GM23338 (cell line): ENCODE measurements around the gene FRMD4A. TPM values are rescaled to one million over a fixed set of nuclear protein-coding genes. Genes with fewer than 3 reads are reported as not detected.

Experiments used
- ATAC-seq: fragments of 200-7000 bp; cut with Tn5 transposase; 3 replicates; pipeline ENCODE4 v1.9.1; 2020
- DNase-seq: peaks from one replicate; pipeline ENCODE4 v3.0.0-alpha.2; 2015; ENCODE audit warnings: low spot score
- H2AFZ ChIP-seq: fragments of 200-600 bp; sonication (generic); 2 replicates; pipeline ENCODE4 v1.8.0; 2016; ENCODE audit warnings: antibody characterized with exemption, mild to moderate bottlenecking, moderate library complexity
- H3F3A ChIP-seq: fragments of 200-600 bp; sonication (generic); replicated peaks from 2 replicates; pipeline ENCODE4 v1.8.0; 2017; ENCODE audit warnings: antibody characterized with exemption, mixed run types, low read depth
- H3K27ac ChIP-seq: fragments of 200-600 bp; sonication (generic); 2 replicates; pipeline ENCODE4 v1.6.1; 2016; ENCODE audit warnings: low read depth
- H3K27me3 ChIP-seq: fragments of 200-600 bp; sonication (generic); 2 replicates; pipeline ENCODE4 v1.8.0; 2016; ENCODE audit warnings: mild to moderate bottlenecking, mixed run types, moderate library complexity; ENCODE audit not compliant: insufficient read depth
- H3K36me3 ChIP-seq: fragments of 200-600 bp; sonication (generic); 2 replicates; pipeline ENCODE4 v1.8.0; 2016; ENCODE audit warnings: mild to moderate bottlenecking; ENCODE audit not compliant: insufficient read depth
- H3K4me1 ChIP-seq: fragments of 200-600 bp; sonication (generic); 2 replicates; pipeline ENCODE4 v1.8.0; 2016; ENCODE audit warnings: mild to moderate bottlenecking, moderate library complexity; ENCODE audit not compliant: insufficient read depth
- H3K4me2 ChIP-seq: fragments of 200-600 bp; sonication (generic); 2 replicates; pipeline ENCODE4 v1.7.1; 2017; ENCODE audit warnings: mixed run types
- H3K4me3 ChIP-seq: fragments of 200-600 bp; sonication (generic); 2 replicates; pipeline ENCODE4 v1.6.1; 2016; ENCODE audit warnings: mixed run types
- H3K79me2 ChIP-seq: fragments of 200-600 bp; sonication (generic); replicated peaks from 2 replicates; pipeline ENCODE4 v1.8.0; 2017; ENCODE audit warnings: mild to moderate bottlenecking; ENCODE audit not compliant: insufficient read depth
- H3K9me2 ChIP-seq: fragments of 200-600 bp; sonication (generic); 2 replicates; pipeline ENCODE4 v1.8.0; 2017; ENCODE audit not compliant: insufficient read depth
- H4K20me1 ChIP-seq: fragments of 200-600 bp; sonication (generic); replicated peaks from 2 replicates; pipeline ENCODE4 v1.8.0; 2017; ENCODE audit warnings: mild to moderate bottlenecking; ENCODE audit not compliant: insufficient read depth
- H3K27ac Mint-ChIP-seq: 2 replicates; pipeline ENCODE4 v1.8.0; 2020; ENCODE audit warnings: inconsistent platforms, mild to moderate bottlenecking, moderate library complexity, mixed read lengths
- H3K27me3 Mint-ChIP-seq: 3 replicates; pipeline ENCODE4 v1.8.0; 2022; ENCODE audit warnings: low read depth, mild to moderate bottlenecking, moderate library complexity, mixed read lengths, inconsistent platforms; ENCODE audit not compliant: insufficient read depth, poor library complexity
- H3K36me3 Mint-ChIP-seq: 3 replicates; pipeline ENCODE4 v1.8.0; 2021; ENCODE audit warnings: low read depth, mild to moderate bottlenecking, inconsistent platforms, moderate library complexity, mixed read lengths
- H3K4me1 Mint-ChIP-seq: 3 replicates; pipeline ENCODE4 v1.8.0; 2020; ENCODE audit warnings: mild to moderate bottlenecking, inconsistent platforms, mixed read lengths
- H3K4me3 Mint-ChIP-seq: 3 replicates; pipeline ENCODE4 v1.8.0; 2021; ENCODE audit warnings: moderate library complexity, mild to moderate bottlenecking, inconsistent platforms, mixed read lengths
- H3K9me3 Mint-ChIP-seq: 3 replicates; pipeline ENCODE4 v1.8.0; 2020; ENCODE audit warnings: moderate library complexity, mild to moderate bottlenecking, inconsistent platforms, mixed read lengths
- CREB1 ChIP-seq: fragments of 250-450 bp; sonication (Bioruptor Pico); IDR thresholded peaks from 2 replicates; pipeline ENCODE4 v1.5.0; 2020; ENCODE audit warnings: low read depth, mild to moderate bottlenecking, moderate library complexity
- CTCF ChIP-seq, 2 experiments: fragments of 200-600 bp in 1 of 2; sonication (generic) in 1 of 2; conservative IDR thresholded peaks; 2 replicates each; pipeline versions ENCODE4 v1.5.1 to v1.6.1; 2016 to 2017; ENCODE audit warnings: antibody characterized with exemption in 2 of 2, low read depth in 2 of 2, mild to moderate bottlenecking in 2 of 2, moderate library complexity in 1 of 2
- EZH2 ChIP-seq: fragments of 200-600 bp; sonication (generic); IDR thresholded peaks from one replicate; pipeline ENCODE4 v1.8.0; 2017; ENCODE audit warnings: antibody characterized with exemption, mild to moderate bottlenecking, low read depth; ENCODE audit not compliant: unreplicated experiment
- JUNB ChIP-seq: IDR thresholded peaks from one replicate; pipeline ENCODE4 v1.6.1; 2016; ENCODE audit warnings: antibody characterized with exemption; ENCODE audit not compliant: unreplicated experiment
- NANOG ChIP-seq: IDR thresholded peaks from 2 replicates; pipeline ENCODE4 v1.6.1; 2016; ENCODE audit warnings: antibody characterized with exemption, borderline replicate concordance
- POLR2AphosphoS5 ChIP-seq: IDR thresholded peaks from 2 replicates; pipeline ENCODE4 v1.6.1; 2016; ENCODE audit warnings: antibody characterized with exemption, low read depth
- REST ChIP-seq: IDR thresholded peaks from one replicate; pipeline ENCODE4 v1.6.1; 2018; ENCODE audit warnings: antibody characterized with exemption; ENCODE audit not compliant: unreplicated experiment
- STAT1 ChIP-seq: IDR thresholded peaks from one replicate; pipeline ENCODE4 v1.6.1; 2016; ENCODE audit warnings: antibody characterized with exemption; ENCODE audit not compliant: unreplicated experiment
- ZNF114 ChIP-seq: fragments of 250-450 bp; sonication (Bioruptor Pico); IDR thresholded peaks from 2 replicates; pipeline ENCODE4 v1.5.0; 2020; ENCODE audit warnings: mild to moderate bottlenecking, moderate library complexity
- ZNF331 ChIP-seq: fragments of 250-450 bp; sonication (Bioruptor Pico); IDR thresholded peaks from 2 replicates; pipeline ENCODE4 v1.5.0; 2020; ENCODE audit warnings: low read depth, mild to moderate bottlenecking, moderate library complexity
- polyA plus RNA-seq: library from polyadenylated mRNA; unstranded; fragments of >200 nt; fragmentation: Nextera tagmentation; extraction: Ambion mirVana; gene quantifications from 2 replicates; pipeline ENCODE4 v1.2.1, GENCODE V29; 2016
- total RNA-seq: library from RNA; depleted of rRNA; stranded (reverse); fragments of >200 nt; shearing (Covaris generic); gene quantifications from 2 replicates; pipeline ENCODE4 v1.2.3, GENCODE V29; 2014
- TF ChIP-seq, protein P1 (sequence below): fragments of 250-450 bp; sonication (Bioruptor Pico); IDR thresholded peaks from 2 replicates; pipeline ENCODE4 v1.5.0; 2020; ENCODE audit warnings: mild to moderate bottlenecking, moderate library complexity

FRMD4A gene
- total and polyA plus RNA-seq, 2 experiments from 2014 or later = 14.0 to 20.1 TPM

DNA sequence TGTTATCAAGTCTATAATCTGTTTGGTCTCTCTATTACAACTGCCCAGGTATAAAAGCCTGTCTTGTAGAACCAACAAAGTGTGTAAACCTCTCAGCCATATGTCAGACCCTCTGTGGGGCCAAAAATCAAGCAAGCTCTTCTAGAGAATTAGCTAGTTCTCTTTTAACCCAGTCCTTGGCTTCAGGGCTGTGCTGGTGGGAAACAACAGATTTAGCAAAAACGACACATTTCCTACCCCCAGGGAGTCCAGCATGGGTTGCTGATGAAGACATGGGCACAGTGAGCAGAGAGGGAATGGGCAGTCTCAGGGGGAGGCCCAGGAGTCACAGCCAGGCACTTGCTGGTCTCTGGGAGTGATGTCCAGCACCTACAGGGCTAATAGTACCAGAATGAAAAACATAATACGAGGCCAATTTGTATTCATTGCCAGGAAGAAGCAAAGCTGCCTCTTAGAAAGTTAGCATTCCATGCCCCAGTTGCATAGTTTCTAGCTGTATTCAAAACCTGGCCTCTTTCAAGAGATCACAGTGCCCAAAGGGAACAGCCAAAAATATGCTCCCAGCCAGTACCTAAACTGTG lies 80.1 kb downstream of the FRMD4A start (continued):
- TF ChIP-seq CTCF (conservative IDR thresholded peaks at IDR 0.05; ENCODE audit: low read depth in 2 of 2) (no peak), CREB1 (CRISPR knock-in tag) (no peak), POLR2AphosphoS5 (no peak), STAT1 (no peak), NANOG (no peak), ZNF331 (no peak), REST (no peak), ZNF114 (CRISPR knock-in tag) (no peak)

- ATAC-seq (no peak), DNase-seq (no peak)
- H3K27ac ChIP-seq = no peak overlapping the region
- H3K4me3 ChIP-seq = no peak overlapping the region
- no peaks in the 10 kb centered on the region for H3K36me3 Mint-ChIP-seq
- H3K27ac Mint-ChIP-seq = no peak overlapping the region
- H3K4me3 Mint-ChIP-seq = no peak overlapping the region
- no peaks in the 10 kb centered on the region for H4K20me1 ChIP-seq
- peaks cover 6% of the 10 kb centered on the region; the same call in 1 of the 3 replicates for H3K4me1 Mint-ChIP-seq
- no peaks in the 10 kb centered on the region for H3K36me3 ChIP-seq
- H3F3A ChIP-seq = no peaks in the 10 kb centered on the region
- H3K4me2 ChIP-seq = no peak overlapping the region
- H2AFZ ChIP-seq = no peak overlapping the region
- no peaks in the 10 kb centered on the region for H3K4me1 ChIP-seq
- H3K9me2 ChIP-seq = no peaks in the 10 kb centered on the region
- H3K27me3 ChIP-seq = no peaks in the 10 kb centered on the region
- no peaks in the 10 kb centered on the region for H3K79me2 ChIP-seq
- peaks cover 5% of the 10 kb centered on the region; the same call in 2 of the 3 replicates for H3K9me3 Mint-ChIP-seq
- H3K27me3 Mint-ChIP-seq = no peaks in the 10 kb centered on the region
- TF ChIP-seq ZNF114 (CRISPR knock-in tag) = no peak
- TF ChIP-seq, protein P1, sequence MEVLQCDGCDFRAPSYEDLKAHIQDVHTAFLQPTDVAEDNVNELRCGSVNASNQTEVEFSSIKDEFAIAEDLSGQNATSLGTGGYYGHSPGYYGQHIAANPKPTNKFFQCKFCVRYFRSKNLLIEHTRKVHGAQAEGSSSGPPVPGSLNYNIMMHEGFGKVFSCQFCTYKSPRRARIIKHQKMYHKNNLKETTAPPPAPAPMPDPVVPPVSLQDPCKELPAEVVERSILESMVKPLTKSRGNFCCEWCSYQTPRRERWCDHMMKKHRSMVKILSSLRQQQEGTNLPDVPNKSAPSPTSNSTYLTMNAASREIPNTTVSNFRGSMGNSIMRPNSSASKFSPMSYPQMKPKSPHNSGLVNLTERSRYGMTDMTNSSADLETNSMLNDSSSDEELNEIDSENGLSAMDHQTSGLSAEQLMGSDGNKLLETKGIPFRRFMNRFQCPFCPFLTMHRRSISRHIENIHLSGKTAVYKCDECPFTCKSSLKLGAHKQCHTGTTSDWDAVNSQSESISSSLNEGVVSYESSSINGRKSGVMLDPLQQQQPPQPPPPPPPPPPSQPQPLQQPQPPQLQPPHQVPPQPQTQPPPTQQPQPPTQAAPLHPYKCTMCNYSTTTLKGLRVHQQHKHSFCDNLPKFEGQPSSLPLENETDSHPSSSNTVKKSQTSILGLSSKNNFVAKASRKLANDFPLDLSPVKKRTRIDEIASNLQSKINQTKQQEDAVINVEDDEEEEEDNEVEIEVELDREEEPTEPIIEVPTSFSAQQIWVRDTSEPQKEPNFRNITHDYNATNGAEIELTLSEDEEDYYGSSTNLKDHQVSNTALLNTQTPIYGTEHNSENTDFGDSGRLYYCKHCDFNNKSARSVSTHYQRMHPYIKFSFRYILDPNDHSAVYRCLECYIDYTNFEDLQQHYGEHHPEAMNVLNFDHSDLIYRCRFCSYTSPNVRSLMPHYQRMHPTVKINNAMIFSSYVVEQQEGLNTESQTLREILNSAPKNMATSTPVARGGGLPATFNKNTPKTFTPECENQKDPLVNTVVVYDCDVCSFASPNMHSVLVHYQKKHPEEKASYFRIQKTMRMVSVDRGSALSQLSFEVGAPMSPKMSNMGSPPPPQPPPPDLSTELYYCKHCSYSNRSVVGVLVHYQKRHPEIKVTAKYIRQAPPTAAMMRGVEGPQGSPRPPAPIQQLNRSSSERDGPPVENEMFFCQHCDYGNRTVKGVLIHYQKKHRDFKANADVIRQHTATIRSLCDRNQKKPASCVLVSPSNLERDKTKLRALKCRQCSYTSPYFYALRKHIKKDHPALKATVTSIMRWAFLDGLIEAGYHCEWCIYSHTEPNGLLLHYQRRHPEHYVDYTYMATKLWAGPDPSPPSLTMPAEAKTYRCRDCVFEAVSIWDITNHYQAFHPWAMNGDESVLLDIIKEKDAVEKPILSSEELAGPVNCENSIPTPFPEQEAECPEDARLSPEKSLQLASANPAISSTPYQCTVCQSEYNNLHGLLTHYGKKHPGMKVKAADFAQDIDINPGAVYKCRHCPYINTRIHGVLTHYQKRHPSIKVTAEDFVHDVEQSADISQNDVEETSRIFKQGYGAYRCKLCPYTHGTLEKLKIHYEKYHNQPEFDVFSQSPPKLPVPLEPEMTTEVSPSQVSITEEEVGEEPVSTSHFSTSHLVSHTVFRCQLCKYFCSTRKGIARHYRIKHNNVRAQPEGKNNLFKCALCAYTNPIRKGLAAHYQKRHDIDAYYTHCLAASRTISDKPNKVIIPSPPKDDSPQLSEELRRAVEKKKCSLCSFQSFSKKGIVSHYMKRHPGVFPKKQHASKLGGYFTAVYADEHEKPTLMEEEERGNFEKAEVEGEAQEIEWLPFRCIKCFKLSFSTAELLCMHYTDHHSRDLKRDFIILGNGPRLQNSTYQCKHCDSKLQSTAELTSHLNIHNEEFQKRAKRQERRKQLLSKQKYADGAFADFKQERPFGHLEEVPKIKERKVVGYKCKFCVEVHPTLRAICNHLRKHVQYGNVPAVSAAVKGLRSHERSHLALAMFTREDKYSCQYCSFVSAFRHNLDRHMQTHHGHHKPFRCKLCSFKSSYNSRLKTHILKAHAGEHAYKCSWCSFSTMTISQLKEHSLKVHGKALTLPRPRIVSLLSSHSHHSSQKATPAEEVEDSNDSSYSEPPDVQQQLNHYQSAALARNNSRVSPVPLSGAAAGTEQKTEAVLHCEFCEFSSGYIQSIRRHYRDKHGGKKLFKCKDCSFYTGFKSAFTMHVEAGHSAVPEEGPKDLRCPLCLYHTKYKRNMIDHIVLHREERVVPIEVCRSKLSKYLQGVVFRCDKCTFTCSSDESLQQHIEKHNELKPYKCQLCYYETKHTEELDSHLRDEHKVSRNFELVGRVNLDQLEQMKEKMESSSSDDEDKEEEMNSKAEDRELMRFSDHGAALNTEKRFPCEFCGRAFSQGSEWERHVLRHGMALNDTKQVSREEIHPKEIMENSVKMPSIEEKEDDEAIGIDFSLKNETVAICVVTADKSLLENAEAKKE (CRISPR knock-in tag) = no peak
- no peak for TF ChIP-seq NANOG
- TF ChIP-seq POLR2AphosphoS5 = no peak
- TF ChIP-seq JUNB = no peak
- TF ChIP-seq EZH2 = no peak
- TF ChIP-seq CREB1 (CRISPR knock-in tag) = no peak
- TF ChIP-seq STAT1 = no peak
Measured at GRCh38 chr10:14247377-14248116, 83.2 kb downstream of the FRMD4A start.
